NCI-H82 (cell line): ENCODE measurements around the gene TLE6.
"Not testable (repeated sequence)": the region's sequence is repeated elsewhere in the genome, so short reads cannot be mapped to it uniquely, and the experiment has no call there.

ENCODE experiments used
- DNase-seq: peaks from one replicate; lab custom pipeline; 2025; lab: John Stamatoyannopoulos, UW

The TLE6 gene

DNA sequence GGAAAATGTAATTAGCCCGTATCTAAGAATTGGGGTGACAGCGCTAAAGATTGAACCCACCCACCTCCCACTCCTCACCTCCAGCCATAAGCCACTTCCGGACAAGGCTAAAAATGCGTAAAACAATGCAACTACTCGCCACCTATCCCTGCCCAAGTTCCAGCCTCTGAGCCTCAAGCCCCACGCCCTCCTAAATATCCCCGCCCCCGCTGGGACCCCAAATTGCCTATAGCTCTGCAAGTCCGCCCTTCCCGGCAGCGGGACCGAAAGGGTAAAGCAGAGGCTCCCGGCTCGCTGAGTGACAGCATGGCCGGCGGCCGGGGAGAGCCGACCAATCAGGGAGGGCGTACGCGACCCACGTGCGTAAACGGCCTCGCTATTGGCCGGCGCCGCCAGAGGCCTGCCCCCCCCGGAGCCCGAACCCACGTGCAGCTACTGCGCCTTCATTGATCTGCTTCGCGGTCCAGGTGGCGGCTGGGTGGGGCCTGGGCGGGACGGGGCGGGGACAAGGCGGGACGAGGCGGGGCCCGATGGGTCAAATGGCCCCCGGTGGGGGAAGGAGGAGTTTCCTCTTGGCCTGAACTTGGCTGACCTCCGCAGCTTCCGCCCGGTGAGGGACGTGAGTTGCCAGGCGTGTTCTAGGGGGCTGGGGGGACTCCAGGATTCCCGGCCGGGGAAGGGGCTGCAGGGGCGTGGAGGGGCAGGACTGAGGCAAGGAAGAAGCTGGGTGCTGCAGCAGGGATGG, at the start of gene TLE6:
Gene TLE6 (plus strand): TSS at position 564 of the 745 bp plus-strand sequence. CDS start 670 bp downstream, outside the sequence.
- peak; percentile 97 for DNase-seq

DNA sequence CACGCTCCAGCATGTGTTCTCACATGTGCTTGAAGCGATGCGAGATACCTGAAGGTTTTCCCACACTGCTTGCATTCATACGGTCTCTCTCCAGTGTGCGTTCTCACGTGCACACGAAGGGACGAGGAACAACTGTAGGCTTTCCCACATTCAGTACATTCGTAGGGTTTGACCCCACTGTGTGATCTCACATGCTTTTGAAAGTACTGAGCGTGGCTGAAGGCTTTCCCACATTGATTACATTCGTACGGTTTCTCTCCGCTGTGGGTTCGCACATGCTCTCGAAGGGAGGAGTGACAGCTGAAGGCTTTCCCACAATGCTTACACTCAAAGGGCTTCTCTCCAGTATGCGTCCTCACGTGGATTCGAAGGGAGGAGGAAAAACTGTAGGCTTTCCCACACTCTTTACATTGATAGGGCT, 43.9 kb upstream of the TLE6 start:
- no peak for DNase-seq

DNA sequence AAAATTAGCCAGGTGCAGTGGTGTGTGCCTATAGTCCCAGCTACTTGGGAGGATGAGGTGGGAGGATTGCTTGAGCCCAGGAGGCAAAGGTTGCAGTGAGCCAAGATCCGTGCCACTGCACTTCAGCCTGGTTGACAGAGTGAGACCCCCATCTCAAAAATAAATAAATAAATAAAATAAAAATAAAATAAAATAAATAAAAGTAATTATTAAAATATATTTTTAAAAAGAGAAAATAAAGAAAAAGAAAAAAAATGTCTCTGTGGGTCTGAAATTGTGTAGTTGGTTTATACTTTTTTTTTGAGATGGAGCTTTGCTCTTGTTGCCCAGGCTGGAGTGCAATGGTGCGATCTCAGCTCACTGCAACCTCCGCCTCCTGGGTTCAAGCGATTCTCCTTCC, 41.5 kb upstream of the TLE6 start:
- not testable (repeated sequence) for DNase-seq

DNA sequence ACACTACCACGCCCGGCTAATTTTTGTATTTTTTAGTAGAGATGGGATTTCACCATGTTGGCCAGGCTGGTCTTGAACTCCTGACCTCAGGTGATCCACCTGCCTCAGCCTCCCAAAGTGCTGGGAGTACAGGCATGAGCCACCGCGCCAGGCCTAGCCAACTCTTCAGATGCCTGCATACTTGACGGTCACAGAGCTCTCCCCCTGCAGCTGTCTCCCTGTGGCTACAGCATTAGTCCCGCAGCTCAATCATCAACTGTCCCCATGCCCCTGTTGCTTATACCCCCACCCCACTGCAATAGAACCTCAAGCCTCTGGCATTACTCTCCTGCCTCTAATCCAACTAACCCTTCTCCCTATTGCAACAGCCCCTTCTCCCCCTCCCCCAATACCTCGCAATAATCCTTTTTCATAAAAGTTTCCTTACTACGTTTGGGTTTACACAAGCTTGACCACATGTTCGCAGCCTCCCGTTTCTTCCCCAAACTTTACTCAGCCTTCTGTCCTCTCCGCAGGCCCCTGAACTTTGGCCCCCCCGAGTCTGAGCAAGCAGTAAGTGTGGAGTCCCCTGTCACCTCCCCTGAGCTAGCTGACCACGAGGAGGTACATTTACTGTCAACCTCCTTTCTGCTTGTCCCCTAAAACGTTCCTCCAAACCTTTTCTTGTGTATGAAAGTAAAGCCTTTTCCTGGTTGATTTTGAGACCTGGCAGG, 34.3 kb upstream of the TLE6 start:
- peak; percentile 33 for DNase-seq

DNA sequence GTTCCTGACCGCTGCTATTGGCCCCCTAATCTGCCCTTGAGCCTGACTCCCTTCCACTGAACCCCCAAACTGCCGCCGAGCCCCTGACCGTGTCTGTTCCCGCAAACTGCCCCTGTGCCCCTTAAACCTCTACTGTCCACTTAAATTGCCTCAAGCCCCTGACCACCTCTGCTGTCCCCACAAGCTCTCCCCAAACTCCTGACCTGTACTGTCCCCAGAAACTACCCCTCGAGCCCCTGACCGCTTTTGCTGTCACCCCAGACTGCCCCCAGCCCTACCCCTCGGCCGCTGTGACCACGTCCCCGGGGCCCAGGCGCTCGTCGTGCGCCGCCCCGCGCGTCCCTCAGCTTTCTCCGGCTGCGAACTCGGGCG, 33.0 kb upstream of the TLE6 start:
- DNase-seq: no peak

DNA sequence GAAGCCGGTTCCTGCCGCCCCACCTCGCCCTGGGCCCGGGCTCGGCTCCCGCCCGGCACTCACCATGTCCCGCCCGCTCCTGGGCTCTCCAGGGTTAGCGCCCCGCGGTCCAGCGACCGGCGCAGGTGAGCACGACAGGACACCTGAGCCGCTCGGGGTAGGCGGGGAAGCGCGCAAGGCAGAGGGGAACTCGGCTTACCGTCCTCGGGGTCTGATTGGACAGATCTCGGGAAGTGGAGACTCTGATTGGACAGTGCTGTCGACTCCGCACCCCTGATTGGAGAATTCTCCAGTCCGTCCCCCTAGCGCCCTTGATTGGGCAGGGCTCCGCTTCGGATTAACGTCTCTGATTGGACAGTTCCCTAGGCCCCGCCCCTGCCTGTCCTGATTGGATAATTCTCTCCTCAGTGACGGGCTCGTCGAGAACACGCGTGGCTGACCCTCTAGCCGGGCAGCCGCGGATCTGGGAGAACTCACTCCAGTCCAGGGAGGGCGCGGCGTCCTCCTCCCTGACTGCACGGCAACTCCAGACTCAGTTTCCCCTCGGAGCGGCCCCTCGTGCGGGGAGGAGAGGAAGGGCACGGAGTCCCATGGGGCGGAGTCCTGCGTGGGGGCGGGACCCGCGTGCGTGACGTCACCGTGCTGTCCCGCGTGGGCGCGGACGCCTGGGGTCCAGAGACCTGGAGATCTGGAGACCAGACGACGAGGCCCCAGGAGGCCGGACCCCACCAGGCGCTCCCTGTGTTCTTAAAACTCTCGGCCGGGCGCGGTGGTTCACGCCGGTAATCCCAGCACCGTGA, 32.4 kb upstream of the TLE6 start, which contains the start of gene ZNF77:
Gene ZNF77 (minus strand): TSS at position 197 of the 800 bp plus-strand sequence. CDS start 131 bp downstream, at position 66.
- DNase-seq: peak; percentile 99

DNA sequence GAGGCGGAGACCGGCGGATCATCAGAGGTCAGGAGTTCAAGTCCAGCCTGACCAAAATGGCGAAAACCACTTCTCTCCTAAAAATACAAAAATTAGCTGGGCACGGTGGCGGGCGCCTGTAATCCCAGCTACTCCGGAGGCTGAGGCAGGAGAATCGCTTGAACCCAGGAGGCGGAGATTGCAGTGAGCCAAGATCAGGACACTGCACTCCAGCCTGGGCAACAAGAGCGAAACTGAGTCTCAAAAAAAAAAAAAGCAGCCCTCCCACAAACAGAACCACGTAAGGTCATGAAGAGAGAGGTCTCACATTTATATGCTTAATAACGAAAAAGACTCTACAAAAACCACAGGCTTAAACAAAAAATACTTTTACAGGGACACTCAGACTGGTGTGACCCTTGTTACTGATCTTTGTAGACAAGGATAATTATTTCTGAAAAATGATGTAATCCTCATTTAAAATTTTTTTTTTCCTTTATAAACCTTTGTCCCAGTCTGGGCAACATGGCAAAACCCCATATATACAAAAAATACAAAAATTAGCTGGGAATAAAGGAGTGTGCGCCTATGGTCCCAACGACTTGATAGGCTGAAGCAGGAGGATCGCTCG, 31.7 kb upstream of the TLE6 start:
- DNase-seq: no peak

DNA sequence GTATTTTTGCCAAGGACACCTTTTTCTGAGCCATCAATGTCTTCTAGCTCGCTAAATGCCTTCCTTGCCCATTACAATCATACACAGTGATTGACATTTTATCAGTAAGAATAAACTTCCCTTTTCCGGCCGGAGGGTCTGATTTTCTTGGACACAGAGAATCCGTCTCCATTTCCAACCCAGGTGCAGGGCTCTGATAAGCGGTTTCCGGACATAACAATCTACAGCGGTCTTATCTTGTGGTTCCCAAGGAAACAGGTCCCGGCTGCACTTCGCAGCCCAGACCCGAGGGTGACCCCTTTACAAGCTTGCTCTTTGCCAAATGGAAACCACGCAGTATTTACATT, 27.5 kb upstream of the TLE6 start:
- peak; percentile 35 for DNase-seq

DNA sequence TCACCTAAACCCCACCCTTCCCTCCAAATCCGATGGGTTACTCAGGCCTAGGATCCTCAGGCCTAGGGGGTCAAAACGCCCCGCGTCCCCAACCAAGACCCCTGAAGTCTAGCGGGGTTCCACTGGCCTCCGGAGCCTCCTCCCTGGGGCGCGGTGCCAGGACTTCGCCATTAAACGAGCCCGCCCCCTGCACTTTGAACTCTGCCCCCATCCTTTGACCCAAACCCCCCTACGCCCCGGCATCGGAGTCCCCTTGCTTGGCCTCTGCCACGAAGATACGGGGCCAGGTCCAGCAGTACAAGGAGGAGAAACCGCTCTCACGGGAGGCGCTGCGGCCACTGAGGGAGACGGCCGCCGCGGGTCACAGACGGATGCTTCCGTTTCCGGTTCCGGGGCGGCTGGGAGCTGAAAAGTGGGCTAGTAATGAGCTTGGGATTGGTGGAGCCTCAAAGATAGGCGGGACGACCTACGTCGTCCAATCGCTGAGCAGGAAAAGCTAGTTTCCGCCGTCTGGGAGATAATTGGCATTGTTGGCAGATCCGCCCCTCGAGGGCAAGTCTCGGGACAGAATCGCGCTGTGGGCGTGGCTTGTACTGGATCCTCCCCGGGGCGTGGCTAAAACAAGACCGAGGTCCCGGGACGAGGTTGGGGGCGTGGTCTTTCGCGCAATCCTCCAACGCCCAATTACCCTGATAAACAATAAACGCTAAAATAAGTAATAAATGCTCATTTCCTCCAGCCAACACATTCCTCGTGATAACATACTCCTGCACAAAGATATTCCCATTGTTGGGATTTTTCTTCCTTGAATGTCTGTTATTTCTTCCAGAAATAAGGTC, 26.9 kb upstream of the TLE6 start:
- DNase-seq: peak; percentile 99

DNA sequence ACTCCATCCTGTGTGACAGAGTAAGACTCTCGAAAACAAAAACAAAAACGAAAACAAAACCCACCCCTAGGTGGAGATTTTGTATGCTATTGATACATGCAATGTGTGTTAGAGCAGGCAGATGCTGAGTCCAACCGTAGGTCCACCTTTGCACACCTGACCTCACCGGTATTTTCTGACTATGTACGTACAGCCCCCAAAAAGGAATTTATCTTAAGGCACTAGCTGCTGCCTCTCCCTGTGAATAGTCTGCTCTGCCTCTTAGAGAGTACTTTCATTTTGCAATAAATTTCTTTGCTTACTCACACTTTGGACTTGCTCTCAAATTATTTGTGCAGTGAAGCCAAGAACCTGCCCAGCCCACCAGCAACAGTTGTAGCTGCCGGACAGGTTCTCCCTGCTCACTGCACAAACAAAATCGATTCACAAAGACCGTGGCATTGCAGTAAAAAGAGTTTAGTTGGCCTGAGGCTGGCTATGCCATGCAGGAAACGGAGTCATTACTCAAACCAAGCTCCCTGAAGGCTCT, 24.3 kb upstream of the TLE6 start:
- DNase-seq: no peak

DNA sequence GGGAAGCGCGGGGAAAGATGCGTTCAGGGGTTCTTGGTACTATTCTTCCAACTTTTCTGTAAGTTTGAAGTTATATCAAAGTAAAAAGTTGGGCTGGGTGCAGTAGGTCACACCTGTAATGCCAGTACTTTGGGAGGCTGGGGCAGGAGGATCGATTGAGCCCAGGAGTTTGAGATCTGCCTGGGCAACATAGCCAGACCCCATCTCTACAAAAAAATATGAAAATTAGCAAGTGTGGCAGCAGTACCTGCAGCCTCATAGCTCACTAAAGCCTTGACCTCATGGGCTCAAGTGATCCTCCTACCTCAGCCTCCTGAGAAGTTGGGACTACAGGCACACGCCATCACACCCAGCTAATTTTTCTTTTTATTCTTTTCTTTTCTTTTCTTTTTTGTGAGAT, 20.2 kb upstream of the TLE6 start:
- DNase-seq: no peak

DNA sequence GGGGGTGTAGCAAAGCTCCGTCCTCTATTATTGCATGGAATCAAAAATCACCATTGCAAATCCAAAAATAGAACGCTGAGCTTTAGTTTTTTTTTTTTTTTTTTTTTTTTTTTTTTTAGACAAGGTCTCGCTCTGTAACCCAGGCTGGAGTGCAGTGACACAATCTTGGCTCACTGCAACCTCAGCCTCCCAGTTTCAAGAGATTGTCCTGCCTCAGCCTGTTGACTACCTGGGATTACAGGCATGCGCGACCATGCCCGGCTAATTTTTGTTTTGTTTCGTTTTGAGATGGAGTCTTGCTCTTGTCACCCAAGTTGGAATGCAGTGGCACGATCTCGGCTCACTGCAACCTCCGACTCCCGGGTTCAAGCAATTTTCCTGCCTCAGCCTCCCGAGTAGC, 17.2 kb upstream of the TLE6 start:
- no peak for DNase-seq

DNA sequence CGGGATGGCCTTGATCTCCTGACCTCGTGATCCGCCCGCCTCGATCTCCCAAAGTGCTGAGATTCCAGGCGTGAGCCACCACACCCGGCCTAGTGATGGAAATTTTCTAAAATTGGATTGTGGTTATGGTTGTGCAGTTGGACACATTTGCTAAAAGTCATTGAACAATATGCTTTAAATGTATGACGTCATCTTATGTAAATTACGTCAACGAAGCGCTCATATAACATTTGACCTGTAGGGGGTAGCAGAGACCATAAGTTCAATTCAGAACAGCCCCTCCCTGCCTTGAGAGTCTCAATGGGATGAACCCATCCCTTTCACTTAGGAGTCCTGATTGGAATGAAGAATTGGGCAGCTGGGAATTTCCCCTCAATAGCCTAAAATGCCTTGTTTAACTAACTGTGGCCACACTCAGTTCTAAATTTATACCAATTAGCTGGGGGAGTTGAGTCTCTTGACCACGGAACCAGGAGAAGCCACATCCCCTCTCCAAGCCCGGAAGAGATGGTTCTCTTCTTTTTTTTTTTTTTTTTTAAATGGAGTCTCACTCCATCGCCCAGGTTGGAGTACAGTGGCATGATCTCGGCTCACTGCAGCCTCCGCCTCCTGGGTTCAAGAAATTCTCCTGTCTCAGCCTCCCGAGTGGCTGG, 15.2 kb upstream of the TLE6 start:
- DNase-seq: peak; percentile 86

DNA sequence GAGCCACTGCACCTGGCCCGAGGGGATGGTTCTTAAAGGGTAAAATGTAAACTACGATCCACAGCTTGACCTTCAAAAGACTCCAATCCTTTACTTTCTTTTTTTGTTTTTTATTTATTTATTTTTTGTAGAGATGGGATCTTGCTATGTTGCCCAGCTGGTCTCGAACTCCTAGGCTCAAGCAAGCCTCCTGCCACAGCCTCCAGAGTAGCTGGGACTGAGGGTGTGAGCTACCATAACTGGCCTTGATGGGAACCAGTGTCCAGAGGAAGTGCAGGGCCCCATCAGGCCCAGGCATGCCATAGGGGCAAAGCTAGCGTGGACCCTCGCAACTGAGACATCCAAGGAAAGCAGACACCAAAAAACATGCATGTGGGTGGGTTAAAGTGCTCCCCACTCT, 14.2 kb upstream of the TLE6 start:
- no peak for DNase-seq

DNA sequence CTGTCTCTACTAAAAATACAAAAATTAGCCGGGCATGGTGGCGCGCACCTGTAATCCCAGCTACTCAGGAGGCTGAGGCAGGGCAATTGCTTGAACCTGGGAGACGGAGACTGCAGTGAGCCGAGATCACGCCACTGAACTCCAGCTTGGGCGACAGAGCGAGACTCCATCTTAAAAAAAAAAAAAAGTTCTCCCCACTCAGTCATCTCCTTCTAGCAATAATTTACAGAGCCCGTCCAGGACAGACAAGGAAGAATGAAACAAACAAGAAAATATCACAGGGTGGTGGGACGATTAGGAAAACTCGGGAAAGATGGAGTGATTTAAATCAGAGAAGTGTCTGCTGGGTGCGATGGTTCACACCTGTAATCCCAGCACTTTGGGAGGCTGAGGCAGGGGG, 13.7 kb upstream of the TLE6 start:
- DNase-seq: not testable (repeated sequence)

DNA sequence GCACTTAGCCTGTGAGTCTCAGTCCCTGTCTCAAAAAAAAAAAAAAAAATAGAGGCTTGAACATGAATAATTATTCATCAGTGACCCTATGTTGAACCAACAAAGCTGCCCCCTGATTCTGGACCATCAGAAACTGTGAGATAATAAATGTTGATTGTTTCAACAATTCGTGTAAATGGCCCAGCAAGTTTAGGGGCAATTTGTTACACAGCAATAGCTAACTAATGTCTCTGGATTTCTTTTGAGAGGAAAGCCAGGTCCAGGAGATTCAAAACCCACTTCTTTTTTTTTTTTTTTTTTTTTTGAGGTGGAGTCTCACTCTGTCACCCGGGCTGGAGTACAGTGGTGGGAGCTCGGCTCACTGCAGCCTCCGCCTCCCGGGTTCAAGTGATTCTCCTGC, 12.5 kb upstream of the TLE6 start:
- DNase-seq: no peak

DNA sequence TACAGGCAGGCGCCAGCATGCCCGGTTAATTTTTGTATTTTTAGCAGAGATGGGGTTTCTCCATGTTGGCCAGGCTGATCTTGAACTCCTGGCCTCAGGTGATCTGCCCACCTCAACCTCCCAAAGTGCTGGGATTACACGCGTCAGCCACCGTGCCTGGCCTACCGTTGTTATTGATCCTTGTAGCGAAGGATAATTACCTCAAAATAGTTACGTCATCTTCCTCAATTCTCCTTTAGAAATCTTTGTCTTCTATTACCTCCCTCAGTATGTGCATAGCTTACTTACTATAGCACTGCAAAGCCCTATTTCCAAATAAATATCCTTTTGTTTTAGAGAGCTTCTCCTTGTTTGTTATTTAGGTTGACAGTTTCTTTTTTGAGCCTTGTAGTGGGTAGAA, 9.4 kb upstream of the TLE6 start:
- DNase-seq: no peak

DNA sequence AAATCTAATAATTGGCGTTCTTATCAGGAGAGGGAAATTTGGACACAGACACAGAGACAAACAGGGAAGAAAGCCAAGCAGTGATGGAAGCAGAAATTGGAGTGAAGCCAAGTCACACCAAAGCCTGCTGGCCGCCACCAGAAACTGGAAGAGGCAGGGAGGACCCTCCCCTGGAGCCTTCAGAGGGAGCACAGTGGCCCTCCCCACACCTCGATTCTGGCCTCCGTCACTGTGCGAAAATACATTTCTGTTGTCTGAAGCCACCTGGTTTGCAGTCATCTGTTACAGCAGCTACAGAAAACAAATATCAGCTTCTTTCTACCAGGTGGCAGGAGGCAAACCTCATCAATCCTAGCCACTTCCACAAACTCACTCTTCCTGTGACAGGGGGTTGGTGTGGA, 8.3 kb upstream of the TLE6 start:
- peak; percentile 63 for DNase-seq

DNA sequence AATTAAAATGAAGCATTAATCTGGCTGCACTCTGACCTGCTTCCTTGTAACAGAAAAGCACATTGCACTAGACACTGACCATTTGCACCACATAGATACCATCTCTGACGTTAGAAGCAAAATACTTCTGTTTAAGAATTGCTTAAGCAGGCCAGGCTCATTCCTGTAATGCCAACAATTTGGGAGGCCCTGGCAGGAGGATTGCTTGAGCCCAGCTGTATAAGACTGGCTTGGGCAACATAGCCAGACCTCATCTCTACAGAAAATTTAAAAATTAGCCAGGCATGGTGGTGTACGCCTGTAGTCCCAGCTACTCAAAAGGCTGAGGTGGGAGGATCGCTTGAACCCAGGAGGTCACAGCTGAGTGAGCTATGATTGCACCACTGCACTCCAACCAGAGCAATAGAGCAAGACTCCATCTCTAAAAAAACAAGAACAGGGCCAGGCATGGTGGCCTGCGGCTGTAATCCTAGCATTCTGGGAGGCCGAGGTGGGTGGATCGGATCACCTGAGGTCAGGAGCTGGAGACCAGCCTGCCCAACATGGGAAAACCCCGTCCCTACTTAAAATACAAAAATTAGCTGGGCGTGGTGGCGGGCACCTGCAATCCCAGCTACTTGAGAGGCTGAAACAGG, 7.0 kb upstream of the TLE6 start:
- no peak for DNase-seq

DNA sequence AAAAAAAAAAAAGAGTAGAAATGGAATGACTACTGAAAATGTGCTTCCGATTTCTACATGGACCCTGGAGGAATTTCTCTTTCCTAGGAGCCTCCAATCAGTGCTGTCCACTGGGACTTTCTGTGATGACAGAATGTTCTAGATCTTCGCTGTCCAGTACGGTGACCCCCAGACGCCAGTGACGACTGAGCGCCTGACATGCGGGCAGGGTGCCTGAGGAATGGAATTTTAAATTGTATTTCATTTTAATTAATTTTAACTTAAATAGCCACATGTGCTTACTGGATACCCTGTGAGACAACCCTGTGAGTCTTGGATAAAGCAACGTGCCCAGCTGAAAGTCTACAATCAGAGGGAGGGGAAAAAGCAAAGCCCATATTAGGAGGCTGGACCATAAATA, 4.1 kb upstream of the TLE6 start:
- no peak for DNase-seq
